T-helper 2 cell treated with Interferon-gamma antibody and Interleukin-4, amounts not matched to agents 100 ng/mL and 5 ng/mL, for 36 hours (primary cell): ENCODE measurements around the gene RPAP3. TPM values are rescaled to one million over a fixed set of nuclear protein-coding genes. Genes with fewer than 3 reads are reported as not detected.

Source experiments
- intact Hi-C: fragments of 100-400 bp; cut with micrococcal nuclease; formaldehyde crosslinking; loops from one replicate; pipeline ENCODE4 v1.15.1; 2023
- total RNA-seq: library from RNA; stranded (reverse); gene quantifications from 2 replicates; pipeline ENCODE4 v1.2.3, GENCODE V29; 2022

The RPAP3 gene
- total RNA-seq, 1 donor from 2014 or later, result 45.1 TPM

GRCh38 chr12:47611906-47612305 is 93.9 kb downstream of the RPAP3 start:
- intact Hi-C loops, result no loop called here

Other genes with a start within 250 kb of the RPAP3 start
- gene ENDOU, start 19.5 kb upstream of the RPAP3 start, total RNA-seq, result 0.07 TPM in 1 of 2 replicates, not detected in the other
- 0.20 TPM in 2 replicates for gene RAPGEF3, start 52.9 kb upstream of the RPAP3 start, total RNA-seq
- gene SLC48A1, start 67.2 kb upstream of the RPAP3 start, total RNA-seq, result 5.8 and 6.5 TPM in 2 replicates
- gene HDAC7, start 113.9 kb upstream of the RPAP3 start, total RNA-seq, result 150 TPM in 2 replicates
- gene VDR, start 199.0 kb upstream of the RPAP3 start, total RNA-seq, result 38.8 and 41.6 TPM in 2 replicates